Measurements from ENCODE around the gene TOGARAM2.
"Not testable (repeated sequence)": the region's sequence is repeated elsewhere in the genome, so short reads cannot be mapped to it uniquely, and the experiment has no call there.

The TOGARAM2 gene

DNA sequence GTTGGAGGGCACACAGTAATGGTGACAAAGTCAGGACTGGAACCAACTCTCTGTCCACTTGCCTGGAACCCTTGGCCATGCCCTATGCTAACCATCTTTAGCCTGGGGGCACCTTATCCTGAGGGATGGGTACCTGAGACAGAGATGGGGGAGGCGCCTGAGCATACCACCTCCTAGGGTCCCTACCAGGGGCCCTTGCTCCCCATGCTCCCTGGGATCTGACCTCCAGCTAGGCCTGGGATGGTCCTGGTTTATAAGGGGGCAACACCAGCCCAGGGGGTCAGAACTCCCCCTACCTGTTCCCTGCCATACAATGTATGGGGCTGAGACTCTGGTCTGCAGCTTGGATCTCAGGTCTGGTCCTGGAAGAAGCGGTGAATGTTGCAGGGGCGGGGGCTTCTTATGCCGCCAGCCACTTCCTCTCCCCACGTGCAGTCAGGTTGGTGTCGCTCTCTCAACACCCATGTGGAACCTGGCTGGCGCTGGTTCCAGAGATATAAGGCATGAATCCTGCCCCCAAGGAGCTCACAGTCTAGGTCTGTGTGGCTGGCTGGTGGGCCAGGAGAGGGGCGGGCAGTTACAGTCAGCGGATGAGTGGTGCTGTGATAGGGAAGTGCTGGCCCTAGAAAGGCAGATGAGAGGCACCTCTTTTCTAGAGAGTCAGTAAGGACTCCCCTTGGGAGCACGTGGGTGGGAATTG is 3.8 kb upstream of the TOGARAM2 start:
- no peak for DNase-seq

DNA sequence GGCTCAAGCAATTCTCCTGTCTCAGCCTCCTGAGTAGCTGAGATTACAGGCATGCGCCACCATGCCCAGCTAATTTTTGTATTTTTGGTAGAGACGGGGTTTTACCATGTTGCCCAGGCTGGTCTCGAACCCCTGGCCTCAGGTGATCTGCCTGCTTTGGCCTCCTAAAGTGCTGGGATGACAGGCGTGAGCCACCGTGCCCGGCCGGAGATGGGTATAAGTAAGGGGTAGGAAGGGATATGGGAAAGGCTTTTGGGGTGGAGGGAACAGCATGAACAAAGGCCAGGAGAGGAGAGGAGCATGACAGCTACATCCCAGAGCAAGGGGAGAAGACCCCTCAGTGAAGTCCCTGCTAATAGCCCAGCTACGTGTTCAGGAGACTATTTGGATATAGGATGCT is 3.1 kb upstream of the TOGARAM2 start:
- DNase-seq = not testable (repeated sequence)

DNA sequence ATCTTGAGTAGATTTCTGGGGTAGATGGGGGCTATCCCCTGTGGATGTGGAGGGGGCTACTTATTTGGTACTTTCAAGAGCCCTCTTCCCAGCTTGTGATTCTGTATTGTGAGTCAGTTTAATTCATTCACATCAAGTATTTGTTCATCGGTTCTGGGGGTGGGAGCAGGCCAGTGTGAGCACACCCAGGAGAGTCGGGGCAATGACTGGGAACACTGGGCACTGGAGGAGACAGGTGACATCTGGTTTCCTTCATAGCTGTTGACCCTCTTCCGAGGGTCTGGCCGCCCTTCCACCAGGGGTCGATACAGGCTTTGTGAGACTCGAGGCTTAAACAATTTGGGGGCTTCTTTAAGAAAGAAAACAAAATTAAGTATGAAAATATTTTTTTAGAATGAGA is 2.5 kb upstream of the TOGARAM2 start:
- DNase-seq = no peak

DNA sequence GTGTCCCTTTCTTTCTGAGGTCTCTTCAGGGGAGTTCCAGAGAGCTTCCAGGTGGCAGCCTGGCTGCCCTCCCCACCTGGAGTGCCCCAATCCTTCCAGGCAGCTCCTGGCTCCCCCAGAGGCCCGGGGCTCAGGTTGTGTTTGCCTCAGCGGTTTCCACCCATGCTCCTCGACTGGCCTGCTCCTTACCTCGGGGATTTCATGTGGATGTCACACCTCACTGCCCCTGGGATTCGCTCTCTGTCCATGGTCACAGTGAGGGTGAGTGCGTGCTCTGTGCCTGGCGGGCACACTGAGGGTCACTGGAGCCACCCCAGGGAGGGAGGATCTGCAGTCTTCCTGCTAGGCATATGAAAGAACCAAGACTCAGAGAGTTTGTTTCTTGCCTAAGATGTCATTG is 2.1 kb upstream of the TOGARAM2 start:
- no peak for DNase-seq

DNA sequence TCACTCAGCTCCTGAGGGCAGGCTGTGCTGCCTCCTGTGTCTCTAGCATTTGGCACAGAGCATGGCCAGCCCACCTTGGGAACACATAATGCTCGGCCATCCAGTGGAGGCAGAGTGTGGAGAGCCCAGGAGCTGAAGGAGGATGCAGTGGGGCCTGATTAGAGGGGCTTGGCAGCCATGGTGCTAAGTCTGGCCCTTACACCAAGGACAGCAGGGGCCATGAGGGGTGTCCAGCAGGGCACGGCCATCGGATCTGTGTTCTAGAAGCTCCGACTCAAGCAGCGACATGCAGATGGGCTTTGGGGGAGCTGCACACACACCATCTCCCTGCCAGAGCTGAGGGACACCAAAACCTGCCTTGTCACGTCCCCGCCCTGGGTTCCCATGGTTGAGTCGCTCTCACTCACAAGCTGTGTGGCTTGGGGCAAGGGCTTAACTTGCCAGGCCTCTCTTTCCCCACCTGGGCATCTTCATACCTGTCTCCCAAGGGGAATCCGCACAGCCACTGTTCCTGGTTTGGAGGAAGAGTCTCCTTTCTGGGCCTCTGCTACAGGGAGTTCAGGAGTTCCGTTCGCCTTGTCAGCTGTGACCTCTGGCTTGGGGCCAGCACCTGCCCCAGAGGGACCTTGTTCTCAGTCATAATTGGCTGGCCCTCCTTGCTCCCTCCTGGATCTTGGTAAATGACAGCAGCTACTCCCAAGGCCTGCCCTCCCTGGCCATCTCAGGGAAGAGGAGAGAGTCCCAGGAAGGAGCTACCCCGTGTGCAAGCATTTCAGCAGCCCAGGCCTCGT is 1.3 kb upstream of the TOGARAM2 start:
- no peak for DNase-seq

DNA sequence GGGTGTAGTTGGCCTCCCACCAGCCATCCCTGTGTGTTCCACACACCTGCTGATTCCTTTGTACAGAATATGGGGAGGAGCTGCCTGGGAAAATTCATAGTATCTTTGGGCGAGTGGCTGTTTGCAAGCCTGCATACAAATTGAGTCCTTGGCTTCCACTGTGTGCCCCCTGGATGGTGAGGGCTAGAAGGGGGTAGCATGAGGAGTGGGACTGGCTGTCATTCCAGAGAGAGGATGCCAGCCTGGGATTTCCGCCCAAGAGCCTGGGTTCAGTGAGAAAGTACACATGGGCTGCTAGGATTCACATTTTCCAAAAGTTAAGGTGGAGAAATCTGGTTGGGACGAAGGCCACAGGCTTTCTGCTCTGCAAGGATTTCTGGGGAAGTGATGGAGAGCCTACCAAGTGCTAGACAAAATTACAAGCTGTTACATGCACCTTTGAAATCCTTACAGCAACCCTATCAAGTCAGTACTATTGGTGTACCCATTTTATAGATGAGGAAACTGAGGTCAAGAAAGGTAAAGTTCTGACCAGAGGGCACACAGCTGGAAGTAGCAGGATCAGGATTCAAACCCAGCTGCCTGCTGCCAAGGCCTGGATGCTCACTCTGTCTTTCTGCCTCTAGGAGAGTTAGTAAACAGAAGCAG is 606 bp upstream of the TOGARAM2 start:
- no peak for DNase-seq

DNA sequence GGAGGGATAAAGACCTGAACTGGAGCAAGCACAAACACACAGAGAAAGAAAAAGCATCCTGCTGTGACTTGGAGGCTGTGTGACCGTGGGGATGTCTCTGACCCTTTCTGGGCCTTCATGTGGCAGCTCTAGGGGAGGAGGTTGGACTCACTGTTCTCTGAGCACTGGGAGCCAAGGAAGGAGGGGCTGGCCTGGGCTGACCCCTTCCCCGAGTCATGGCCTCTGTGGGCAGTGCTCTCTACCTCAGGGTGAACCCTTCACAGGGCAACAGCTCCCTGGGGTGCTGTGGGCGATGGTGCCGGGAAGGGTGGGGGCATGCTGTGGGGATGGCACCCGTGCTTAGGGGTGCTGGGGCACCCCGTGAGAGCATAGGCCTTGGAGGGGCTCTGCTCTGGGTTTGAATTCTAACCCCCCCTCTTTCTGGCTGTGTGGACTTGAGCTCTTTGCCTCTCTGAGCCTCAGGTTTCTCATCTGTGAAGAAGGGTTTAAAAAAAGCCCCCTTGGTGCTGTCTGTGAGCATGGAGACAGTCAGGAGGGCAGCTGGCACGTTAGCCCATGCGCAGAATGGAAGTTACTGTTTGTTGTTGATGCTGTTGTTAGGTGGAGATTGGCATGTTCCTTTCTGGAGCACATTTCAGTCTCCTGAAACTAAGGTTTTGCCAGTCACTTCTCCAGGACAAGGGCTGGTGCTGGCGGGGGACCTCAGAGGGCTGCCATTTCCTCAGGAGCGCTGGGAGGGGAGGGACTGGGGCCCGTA is 700 bp downstream of the TOGARAM2 start:
- DNase-seq = no peak

DNA sequence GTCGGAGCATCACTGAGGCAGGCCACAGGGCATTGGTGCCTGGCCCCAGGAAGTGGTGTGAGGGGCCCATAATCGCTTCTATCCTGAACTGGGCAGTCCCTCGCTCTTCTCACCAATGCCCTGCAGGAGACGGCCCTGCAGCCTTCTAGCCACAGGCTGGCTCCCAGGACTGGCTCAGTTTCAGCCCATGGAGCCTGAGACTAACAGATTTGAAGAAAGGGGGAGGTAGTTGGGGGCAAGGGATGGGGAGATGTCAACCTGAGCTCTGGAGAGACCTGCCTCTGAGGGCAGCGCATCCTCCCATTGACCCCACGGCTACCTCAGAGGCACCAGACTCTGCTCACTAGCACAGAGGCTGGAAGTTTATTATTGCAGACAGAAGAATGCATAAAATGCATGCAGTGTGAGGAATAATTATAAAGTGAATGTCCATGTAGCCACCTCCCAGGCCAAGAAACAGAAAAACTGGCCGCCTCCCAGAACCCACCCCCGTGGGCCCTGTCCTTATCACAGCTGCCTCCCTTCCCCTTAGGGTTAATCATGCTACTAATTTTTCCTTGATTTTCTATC is 1.4 kb downstream of the TOGARAM2 start:
- no peak for DNase-seq

DNA sequence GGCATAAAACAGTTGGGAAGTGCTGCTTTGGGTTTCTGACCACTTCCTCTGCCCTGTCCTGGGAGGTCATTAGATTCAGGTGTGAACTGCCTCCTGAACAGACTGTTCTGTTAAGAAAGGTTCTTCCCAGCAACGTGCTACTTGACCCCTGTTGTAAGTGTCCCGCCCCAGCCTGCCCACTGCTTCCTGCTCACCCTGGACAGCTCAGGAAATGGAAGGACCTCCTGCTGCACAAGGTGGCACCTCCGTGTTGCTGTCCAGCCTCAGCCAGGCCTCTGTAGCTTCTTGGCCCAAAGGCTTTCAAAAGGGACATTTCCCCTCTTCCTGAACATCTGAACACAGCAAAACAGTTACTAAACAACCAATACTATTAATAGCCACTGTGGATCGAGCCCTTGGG is 5.3 kb downstream of the TOGARAM2 start:
- no peak for DNase-seq

DNA sequence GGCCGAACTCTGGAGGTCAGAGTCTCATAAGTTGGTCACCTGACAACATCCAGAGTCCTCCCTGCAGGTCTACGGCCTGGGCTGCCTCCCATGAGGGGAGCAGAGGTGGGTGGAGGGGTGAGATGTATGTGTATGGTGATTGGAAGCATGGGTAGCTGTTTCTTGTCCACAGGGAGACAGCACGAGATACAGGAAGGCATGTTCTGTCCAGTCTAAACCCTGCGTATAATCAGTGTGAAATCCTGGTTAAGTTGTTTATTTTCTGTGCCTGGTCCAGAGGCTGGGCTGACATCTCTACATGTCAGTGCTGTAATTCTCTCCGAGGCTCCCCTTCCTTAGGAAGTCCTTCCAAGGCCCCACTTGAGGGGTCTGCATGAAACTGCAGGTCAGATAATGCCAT is 8.9 kb downstream of the TOGARAM2 start:
- DNase-seq = no peak

DNA sequence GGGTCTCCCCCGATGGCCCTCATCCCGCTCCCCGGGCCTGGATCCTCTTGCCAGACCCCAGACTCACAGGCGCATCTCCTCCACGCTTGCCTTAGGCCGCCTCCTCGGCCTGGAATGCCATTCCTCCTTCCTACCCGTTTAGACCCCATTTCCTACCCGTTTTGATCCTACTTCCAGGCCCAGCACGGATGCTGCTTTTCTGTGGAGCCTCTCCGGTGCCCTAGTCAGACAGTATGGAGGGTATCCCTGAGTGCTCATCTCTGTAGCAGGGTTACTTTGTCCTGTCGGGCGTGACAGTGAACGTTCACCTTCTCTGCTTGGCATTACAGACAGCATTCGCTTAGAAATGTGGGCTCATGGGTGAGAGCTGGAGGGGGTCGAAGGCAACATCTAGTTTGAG is 9.3 kb downstream of the TOGARAM2 start:
- DNase-seq = no peak

DNA sequence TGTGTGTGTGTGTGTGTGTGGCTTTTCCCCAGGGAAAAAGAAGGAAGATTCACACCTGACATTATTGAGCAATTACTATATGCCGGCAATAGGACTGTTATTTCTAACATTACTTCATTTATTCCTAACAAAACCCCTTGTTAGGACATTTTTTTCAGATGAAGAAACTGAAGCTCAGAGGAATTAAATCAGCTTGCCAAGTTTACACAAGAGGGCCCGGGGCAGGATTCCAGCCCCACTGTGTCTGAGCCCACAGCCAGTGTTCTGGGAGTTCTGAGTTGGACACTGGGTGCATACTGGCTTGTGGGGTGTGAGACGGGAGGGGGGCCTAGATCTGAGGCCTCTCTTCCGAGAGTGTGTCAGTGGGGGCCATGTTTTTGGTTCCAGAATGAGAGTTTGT is 9.9 kb downstream of the TOGARAM2 start:
- no peak for DNase-seq

DNA sequence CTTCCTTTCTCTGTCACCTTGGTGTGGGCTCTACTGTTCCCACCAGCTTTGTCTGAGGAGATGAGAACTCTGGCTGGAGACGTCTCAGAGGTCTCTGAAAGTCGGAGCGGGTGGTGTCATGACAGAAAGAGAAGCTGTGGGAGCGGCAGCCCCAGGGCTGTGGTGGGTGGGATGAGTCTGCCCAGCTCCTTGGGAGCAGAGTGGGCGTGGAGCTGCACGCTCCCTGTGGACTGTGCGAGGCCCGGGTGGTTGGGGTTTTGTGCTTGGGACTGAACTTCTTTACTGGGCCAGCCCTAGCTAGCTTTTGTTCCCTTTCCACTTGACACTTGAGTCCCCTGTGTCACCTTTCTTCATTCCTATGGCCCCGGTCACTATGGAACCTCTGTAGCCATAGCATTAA is 10.4 kb downstream of the TOGARAM2 start:
- no peak for DNase-seq

DNA sequence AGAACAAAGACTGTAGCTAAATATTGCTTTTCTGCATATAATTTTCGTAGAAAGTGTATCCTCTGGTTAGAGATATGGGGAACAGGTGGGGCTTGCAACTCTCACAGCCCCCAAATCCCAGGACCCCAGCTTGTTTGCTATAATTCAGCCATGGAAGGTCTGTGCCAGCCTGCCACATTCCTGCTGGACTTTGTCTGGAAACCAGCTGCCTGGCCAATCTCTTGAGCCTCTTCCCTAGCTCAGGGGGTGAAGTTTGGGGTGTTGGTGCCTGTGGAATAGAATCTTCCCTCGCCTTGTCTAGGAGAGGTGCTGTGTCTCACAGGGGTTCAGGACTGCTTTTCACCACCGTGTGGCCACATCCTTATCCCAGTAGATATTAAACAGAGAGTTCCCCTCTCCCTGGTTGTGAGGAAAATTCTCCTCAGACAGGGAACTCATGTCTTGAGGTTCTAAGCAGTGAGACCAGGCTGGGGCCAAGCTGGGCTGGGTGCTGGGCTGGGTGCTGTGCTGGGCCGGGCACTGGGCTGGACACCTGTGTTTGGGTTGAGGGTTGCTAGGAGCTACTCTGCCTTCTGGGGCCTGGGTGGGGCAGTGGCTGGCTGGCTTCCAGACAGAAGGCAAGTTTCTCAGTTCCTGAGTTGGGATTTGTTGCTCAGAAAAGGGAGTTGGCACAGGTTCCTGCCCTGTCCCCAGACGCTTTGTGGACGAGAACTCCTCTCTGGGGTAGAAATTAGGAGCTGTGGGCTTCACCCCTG is 12.3 kb downstream of the TOGARAM2 start:
- DNase-seq = no peak

DNA sequence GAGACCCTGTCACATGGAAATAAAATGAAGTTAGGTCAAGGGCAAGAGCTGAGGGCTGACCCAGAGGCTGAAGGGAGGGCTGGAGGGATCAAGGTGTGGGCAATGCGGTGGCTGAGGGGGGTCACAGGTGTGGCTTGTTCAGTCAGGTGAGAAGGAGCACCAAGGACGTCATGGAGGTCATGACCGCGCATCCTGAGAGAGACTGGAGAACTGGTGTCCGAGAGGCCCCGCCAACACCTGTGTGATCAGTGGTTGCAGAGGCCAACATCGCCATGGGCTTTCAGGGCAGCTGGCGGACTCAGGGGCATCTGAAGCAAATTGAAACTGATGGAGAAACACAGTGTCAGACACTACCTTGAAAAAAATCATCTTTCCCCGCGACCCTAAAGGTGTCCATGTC is 13.0 kb downstream of the TOGARAM2 start:
- DNase-seq = no peak

DNA sequence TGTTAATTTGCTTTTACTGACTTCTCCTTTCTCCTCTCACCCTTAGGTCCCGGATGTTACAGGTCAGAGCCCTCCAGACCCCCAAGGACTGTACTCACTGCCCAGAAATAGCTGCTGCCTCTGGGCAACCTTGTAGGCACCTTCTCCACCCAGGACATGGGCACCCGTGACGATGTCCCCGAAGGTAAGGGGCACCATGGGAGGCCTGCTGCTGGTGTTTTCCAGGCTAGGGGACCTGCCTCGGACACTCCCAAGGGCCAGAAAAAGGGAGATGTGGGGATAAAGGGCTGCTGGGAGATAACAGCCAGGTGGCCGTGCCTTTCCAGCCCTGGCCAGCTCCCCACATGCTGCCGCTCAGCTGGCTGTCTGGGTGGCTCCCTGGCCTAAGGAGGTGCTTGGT is 13.6 kb downstream of the TOGARAM2 start:
- DNase-seq = no peak

DNA sequence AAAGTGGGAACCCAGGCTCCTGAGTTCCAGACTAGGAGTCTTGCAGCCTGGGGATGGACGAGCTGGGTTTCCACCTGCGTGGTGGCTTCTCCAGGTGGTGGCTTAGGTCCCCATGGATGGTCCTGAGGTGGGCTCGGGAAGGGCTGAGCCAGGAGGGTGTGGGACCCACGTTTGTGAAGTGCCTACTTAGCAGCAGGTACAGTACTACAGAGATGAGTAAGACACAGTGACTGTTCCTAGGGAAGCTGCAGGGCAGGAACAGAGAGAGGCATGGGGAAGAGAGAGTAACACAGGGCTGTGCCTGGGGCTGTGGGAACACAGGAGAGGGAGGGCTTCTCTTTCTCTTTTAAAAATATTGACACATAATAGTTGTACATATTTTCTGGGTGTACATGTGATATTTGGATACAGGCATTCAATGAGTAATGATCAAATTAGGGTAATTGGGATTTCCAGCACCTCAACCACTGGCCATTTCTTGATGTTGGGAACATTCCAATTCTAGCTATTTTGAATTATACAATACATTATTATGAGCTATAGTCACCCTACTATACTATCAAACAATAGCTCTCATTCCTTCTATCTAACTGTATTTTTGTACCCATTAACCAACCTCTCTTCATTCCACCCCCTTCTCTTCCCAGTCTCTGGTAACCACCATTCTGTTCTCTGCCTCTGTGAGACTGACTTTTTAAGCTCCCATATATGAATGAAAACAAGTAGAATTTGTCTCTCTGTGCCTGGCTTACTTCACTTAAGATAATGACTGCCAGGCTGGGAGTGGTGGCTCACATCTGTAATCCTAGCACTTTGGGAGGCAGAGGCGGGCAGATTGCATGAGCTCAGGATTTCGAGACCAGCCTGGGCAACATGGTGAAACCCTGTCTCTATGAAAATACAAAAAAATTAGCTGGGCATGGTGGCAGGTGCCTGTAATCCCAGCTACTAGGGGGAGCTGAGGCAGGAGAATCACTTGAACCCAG is 15.0 kb downstream of the TOGARAM2 start:
- DNase-seq = no peak

DNA sequence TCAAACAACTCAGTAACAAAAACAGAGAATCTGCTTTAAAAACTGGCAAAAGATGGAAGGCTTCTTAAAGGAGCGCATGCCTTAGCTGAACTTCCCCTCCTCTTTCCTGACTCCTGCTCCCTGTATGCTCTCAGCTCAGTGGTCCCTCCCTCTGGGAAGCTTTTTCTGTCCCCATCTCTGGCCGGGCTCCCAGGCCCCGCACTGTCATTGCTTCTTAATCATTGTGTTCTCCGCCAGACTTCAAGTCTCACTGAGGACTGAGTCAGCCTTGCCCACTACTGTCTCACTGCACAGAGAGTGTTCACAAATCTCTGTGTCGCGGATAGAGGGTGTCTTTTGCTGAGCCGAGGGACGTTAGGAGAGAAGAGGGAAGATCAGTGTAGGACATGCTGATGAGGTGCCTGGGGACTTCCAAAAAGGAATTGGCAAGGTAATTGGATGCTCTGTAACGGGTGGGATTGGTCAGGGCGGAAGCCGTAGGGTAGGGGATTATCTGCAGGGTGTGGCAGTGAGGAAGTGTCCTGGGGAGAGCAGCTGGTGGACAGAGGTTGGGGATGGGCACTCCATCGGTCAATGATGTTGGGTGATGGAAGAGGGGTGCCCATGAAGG is 16.2 kb downstream of the TOGARAM2 start:
- no peak for DNase-seq

DNA sequence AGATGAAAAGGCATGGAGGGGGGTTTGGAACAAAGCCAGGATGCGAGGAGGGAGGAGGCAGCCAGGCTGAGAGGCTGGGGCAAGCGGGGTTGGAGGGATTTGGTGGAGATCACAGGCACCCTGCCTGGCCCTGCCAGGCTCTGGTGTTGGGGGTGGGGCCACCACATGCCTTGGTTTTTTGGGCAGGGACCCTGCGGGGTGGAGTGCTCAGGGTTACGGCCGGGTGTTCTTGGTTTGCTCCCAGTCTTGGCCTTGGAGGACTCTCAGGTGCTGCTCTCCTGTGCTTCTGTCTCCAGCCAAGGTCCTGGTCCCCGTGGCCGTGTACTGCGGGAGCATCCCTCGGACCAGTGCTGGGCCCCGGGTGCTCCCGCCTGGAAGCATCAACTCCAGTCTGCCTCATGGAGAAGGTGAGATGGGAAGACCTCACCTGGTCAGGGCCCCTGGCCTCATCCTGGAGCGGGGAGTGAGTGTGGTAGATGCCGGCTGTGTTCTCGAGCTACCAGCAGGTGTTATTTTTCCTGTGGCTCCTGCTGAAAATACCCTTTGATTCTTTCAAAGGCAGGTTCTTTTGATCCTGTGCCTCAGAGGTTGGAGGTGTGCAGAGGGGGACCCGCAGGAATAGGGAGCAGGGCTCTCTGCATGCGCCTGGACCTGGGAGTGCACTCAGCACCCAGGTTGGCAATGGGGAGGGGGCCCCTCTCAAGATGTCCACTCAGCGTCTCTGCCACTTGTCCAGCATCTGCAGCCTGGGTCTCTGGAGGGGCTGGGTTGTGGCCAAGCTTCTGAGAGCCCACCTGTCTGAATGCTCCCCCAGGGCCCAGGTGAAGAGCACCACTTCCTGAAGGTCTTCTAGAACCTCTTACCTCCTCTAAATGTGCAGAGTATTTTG is 17.0 kb downstream of the TOGARAM2 start:
- DNase-seq = no peak

All from activated CD4-positive, alpha-beta T cell treated with anti-CD3 and anti-CD28 coated beads, Interleukin-10, Interleukin-2, amounts not matched to agents 100 ng/mL and 50 ng/mL, durations not matched to agents 16 hours and 8 hours (primary cell).